ENCODE measurements around the gene CCL3. TPM values are rescaled to one million over a fixed set of nuclear protein-coding genes. Genes with fewer than 3 reads are reported as not detected.
"Not testable (repeated sequence)": the region's sequence is repeated elsewhere in the genome, so short reads cannot be mapped to it uniquely, and the experiment has no call there.

The CCL3 gene
- total RNA-seq, 1 donor from 2014 or later: not detected

- H3K4me1 ChIP-seq: no peaks in the 10 kb centered on the region
- no peaks in the 10 kb centered on the region for H3K9me3 ChIP-seq (replicated peaks)
- H3K27ac ChIP-seq (replicated peaks): no peak overlapping the region
- peaks cover 16% of the 10 kb centered on the region for H3K27me3 ChIP-seq (ENCODE audit: low read depth)
- no peaks in the 10 kb centered on the region for H3K36me3 ChIP-seq
- no peak for DNase-seq
- TF ChIP-seq, protein P1, sequence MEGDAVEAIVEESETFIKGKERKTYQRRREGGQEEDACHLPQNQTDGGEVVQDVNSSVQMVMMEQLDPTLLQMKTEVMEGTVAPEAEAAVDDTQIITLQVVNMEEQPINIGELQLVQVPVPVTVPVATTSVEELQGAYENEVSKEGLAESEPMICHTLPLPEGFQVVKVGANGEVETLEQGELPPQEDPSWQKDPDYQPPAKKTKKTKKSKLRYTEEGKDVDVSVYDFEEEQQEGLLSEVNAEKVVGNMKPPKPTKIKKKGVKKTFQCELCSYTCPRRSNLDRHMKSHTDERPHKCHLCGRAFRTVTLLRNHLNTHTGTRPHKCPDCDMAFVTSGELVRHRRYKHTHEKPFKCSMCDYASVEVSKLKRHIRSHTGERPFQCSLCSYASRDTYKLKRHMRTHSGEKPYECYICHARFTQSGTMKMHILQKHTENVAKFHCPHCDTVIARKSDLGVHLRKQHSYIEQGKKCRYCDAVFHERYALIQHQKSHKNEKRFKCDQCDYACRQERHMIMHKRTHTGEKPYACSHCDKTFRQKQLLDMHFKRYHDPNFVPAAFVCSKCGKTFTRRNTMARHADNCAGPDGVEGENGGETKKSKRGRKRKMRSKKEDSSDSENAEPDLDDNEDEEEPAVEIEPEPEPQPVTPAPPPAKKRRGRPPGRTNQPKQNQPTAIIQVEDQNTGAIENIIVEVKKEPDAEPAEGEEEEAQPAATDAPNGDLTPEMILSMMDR (IDR thresholded peaks at IDR 0.05; ENCODE audit: borderline replicate concordance): no peak
- no peak overlapping the region for H3K4me3 ChIP-seq
- intact Hi-C loops (cut with micrococcal nuclease): no loop called here
Measured at GRCh38 chr17:36112572-36112971, 22.6 kb upstream of the CCL3 start.

DNA sequence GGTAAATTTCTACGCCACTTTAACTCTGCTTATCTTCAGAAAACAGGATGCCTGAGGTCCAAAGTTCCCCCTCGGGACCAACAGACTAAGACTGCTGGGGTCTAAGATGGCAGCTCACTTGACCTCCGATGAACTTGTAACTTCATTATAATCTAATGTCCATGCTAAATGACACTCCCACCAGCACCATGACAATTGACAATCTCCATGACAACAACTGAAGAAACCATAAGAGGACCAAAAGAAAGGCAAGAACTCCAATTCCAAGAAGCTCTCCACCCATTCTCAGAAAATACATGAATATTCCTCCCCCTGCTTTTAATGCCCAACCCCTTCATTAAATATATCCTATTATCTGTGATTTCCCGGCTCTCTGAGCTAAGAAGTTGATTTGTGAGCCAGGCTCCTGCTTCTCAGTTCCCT lies 21.1 kb upstream of the CCL3 start:
- Histone ChIP-seq H3K4me3 (no peak overlapping the region), H3K27me3 (ENCODE audit: low read depth) (peaks cover 21% of the 10 kb centered on the region), H3K27ac (replicated peaks) (no peak overlapping the region), H3K4me1 (no peaks in the 10 kb centered on the region), H3K9me3 (replicated peaks) (no peaks in the 10 kb centered on the region), H3K36me3 (no peaks in the 10 kb centered on the region)
- DNase-seq: no peak
- TF ChIP-seq, protein P1 (IDR thresholded peaks at IDR 0.05; ENCODE audit: borderline replicate concordance): no peak
- intact Hi-C loops (cut with micrococcal nuclease): no loop called here

- H3K4me1 ChIP-seq; H3K9me3 ChIP-seq (replicated peaks); DNase-seq; H3K27ac ChIP-seq (replicated peaks); intact Hi-C loops (cut with micrococcal nuclease); H3K4me3 ChIP-seq; H3K36me3 ChIP-seq: not testable (repeated sequence)
- peaks cover 34% of the 10 kb centered on the region for H3K27me3 ChIP-seq (ENCODE audit: low read depth)
Measured at GRCh38 chr17:36108265-36108664, 18.3 kb upstream of the CCL3 start.

DNA sequence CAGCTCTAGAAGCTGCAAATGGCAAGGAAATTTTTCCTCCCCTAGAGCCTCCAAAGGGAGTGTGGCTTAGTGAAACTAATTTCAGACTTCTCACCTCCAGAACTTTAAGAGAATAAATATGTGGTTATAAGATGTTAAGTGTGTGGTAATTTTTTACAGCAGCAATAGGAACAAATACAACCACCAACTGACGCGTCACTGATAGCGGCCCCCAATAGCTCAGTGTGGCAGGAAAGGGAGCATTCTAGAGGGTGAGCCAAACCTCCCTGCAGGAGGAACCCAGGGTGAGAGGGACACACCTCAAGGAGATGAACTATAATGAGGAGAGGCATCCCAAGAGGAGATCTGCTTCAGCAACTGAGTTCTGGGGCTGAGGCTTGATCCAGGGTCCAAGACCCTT lies 17.7 kb upstream of the CCL3 start:
- H3K36me3 ChIP-seq: no peaks in the 10 kb centered on the region
- TF ChIP-seq, protein P1 (IDR thresholded peaks at IDR 0.05; ENCODE audit: borderline replicate concordance): no peak
- H3K4me3 ChIP-seq: no peak overlapping the region
- no peak overlapping the region for H3K27ac ChIP-seq (replicated peaks)
- peaks cover 37% of the 10 kb centered on the region for H3K27me3 ChIP-seq (ENCODE audit: low read depth)
- no peaks in the 10 kb centered on the region for H3K9me3 ChIP-seq (replicated peaks)
- intact Hi-C loops (cut with micrococcal nuclease): no loop called here
- DNase-seq: no peak
- no peaks in the 10 kb centered on the region for H3K4me1 ChIP-seq

DNA sequence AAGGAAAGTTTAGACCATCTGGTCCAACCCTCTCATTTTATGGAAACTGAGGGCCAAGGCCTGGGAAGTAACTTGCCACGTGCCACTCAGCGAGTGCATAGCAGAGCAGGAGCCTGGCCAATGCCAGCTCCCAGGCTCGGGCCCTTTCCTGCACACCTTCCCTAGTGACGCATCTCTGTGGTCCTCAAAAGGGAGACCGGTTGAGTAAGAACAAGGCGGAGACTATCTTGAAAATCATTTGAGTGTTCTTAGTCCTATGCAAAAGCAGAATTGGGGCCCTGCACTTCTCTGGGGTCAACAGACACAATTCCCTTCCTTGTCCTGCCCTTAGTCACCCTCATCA lies 16.5 kb upstream of the CCL3 start:
- Histone ChIP-seq H3K9me3 (replicated peaks) (no peaks in the 10 kb centered on the region), H3K27ac (replicated peaks) (no peak overlapping the region), H3K36me3 (no peaks in the 10 kb centered on the region), H3K27me3 (ENCODE audit: low read depth) (peaks cover 40% of the 10 kb centered on the region), H3K4me3 (no peak overlapping the region), H3K4me1 (no peaks in the 10 kb centered on the region)
- intact Hi-C loops (cut with micrococcal nuclease): no loop called here
- no peak for DNase-seq
- TF ChIP-seq, protein P1 (IDR thresholded peaks at IDR 0.05; ENCODE audit: borderline replicate concordance): no peak

DNA sequence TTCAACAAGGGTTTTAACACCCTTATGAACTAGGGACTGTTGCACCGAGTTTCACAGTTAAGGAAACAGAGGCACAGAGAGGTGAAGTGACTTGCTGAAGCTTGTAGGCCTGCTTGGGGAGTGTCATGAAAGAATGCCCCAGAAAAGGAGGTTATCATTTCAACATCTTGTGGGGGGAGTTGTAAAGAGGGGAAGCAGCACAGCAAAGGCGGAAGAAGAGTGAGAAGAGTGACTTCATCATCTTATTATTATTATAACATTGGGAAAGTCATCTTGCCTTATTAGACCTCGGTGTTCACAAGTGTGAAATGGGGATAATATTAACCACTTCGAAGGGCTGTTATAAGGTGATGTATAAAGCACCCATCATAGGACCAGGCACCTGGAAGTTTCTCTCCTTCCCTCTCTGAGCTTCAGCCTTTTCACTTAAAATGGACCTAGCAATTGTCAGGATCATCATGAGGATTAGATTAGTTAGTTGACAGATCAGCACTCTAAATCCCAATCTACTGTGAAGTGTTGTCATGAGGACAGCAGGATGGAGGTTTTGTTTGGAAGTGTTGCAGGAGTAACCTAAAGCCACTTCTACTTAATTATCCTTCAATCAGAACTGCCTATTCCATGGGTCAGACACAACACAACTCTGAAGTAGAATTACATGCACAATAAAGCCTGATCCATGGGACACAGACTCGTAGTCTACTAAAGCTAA lies 16.0 kb upstream of the CCL3 start:
- H3K4me1 ChIP-seq: no peaks in the 10 kb centered on the region
- TF ChIP-seq, protein P1 (IDR thresholded peaks at IDR 0.05; ENCODE audit: borderline replicate concordance): no peak
- H3K27ac ChIP-seq (replicated peaks): no peak overlapping the region
- H3K9me3 ChIP-seq (replicated peaks): no peaks in the 10 kb centered on the region
- intact Hi-C loops (cut with micrococcal nuclease): no loop called here
- peaks cover 40% of the 10 kb centered on the region for H3K27me3 ChIP-seq (ENCODE audit: low read depth)
- no peak for DNase-seq
- no peak overlapping the region for H3K4me3 ChIP-seq
- no peaks in the 10 kb centered on the region for H3K36me3 ChIP-seq

Measured in left ventricle myocardium inferior (tissue), 1 donor.